GM12878 (cell line): ENCODE measurements around the gene TCEANC2.

Source experiments
- ASH2L ChIP-seq: fragments of 300-600, 200-600 bp; sonication (generic); IDR thresholded peaks from 2 replicates; pipeline ENCODE4 v1.6.1; 2017; ENCODE audit warnings: low read depth, mild to moderate bottlenecking, borderline replicate concordance
- HDGF ChIP-seq: fragments of 450-650 bp; IDR thresholded peaks from 2 replicates; pipeline ENCODE4 v1.6.1; 2016; ENCODE audit warnings: antibody characterized with exemption
- TF ChIP-seq, protein P1 (sequence below), 3 experiments: IDR thresholded peaks in 2 of 3; conservative IDR thresholded peaks in 1 of 3; 2 replicates each; pipeline ENCODE4 v1.5.1; 2011; ENCODE audit warnings: low read depth in 3 of 3, low read length in 3 of 3, mild to moderate bottlenecking in 3 of 3, control low read depth in 2 of 3, moderate library complexity in 2 of 3, inconsistent platforms in 1 of 3, mixed read lengths in 1 of 3; ENCODE audit not compliant: control insufficient read depth in 2 of 3, insufficient read depth in 1 of 3; ENCODE audit errors: extremely low read depth in 1 of 3
- TF ChIP-seq, protein P2 (sequence below): fragments of 450-650 bp; IDR thresholded peaks from 2 replicates; pipeline ENCODE4 v1.6.1; 2017; ENCODE audit warnings: mild to moderate bottlenecking, low read depth, inconsistent platforms; ENCODE audit not compliant: poor library complexity, severe bottlenecking

DNA sequence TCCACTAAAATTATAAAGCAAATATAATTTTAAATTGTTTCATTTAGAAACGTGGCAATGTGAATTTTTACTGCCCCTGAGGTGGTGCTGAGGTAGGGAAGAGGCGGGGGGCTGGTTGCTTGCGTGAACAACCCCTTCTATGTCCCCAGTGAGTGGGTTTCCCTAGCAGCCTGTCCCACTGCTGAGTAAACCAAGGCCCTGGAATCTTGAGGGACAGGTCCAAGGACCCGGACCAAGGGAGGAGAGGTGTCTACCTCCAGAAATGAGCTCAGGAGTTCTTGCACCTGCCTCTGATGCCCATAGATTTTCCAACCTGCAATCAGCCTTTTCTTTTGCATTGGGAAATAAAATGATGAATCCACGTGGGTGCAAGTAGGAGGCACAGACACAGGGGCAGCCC, 34.8 kb upstream of the TCEANC2 start:
- TF ChIP-seq, protein P1, sequence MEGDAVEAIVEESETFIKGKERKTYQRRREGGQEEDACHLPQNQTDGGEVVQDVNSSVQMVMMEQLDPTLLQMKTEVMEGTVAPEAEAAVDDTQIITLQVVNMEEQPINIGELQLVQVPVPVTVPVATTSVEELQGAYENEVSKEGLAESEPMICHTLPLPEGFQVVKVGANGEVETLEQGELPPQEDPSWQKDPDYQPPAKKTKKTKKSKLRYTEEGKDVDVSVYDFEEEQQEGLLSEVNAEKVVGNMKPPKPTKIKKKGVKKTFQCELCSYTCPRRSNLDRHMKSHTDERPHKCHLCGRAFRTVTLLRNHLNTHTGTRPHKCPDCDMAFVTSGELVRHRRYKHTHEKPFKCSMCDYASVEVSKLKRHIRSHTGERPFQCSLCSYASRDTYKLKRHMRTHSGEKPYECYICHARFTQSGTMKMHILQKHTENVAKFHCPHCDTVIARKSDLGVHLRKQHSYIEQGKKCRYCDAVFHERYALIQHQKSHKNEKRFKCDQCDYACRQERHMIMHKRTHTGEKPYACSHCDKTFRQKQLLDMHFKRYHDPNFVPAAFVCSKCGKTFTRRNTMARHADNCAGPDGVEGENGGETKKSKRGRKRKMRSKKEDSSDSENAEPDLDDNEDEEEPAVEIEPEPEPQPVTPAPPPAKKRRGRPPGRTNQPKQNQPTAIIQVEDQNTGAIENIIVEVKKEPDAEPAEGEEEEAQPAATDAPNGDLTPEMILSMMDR (IDR thresholded peaks at IDR 0.05 in 2 of 3, conservative IDR thresholded peaks at IDR 0.05 in 1 of 3; ENCODE audit: control insufficient read depth in 2 of 3, extremely low read depth in 1 of 3, insufficient read depth in 1 of 3, low read depth in 3 of 3, low read length in 3 of 3), result no peak
- TF ChIP-seq ASH2L (no peak), HDGF (no peak)
- TF ChIP-seq, protein P2, sequence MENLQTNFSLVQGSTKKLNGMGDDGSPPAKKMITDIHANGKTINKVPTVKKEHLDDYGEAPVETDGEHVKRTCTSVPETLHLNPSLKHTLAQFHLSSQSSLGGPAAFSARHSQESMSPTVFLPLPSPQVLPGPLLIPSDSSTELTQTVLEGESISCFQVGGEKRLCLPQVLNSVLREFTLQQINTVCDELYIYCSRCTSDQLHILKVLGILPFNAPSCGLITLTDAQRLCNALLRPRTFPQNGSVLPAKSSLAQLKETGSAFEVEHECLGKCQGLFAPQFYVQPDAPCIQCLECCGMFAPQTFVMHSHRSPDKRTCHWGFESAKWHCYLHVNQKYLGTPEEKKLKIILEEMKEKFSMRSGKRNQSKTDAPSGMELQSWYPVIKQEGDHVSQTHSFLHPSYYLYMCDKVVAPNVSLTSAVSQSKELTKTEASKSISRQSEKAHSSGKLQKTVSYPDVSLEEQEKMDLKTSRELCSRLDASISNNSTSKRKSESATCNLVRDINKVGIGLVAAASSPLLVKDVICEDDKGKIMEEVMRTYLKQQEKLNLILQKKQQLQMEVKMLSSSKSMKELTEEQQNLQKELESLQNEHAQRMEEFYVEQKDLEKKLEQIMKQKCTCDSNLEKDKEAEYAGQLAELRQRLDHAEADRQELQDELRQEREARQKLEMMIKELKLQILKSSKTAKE, result no peak
